Endothelial cell of umbilical vein (primary cell): ENCODE measurements around the gene STYX. TPM values are rescaled to one million over a fixed set of nuclear protein-coding genes. Genes with fewer than 3 reads are reported as not detected.

Source experiments
- polyA plus RNA-seq, 4 experiments: library from polyadenylated mRNA; depleted of rRNA in 3 of 4; stranded (reverse) in 3 of 4; unstranded in 1 of 4; fragments of >200 nt; gene quantifications; 2 replicates each; pipeline versions ENCODE4 v1.2.1 to v1.2.3, GENCODE V29; 2011 to 2012; ENCODE audit warnings: missing spikeins in 1 of 4
- small RNA-seq: library from RNA; depleted of rRNA; stranded (forward); fragments of <200 nt; gene quantifications from one replicate; pipeline ENCODE3, GENCODE V24; 2012; ENCODE audit warnings: low replicate concordance, low read depth; ENCODE audit not compliant: insufficient read depth, insufficient read length
- total RNA-seq: library from RNA; stranded (reverse); gene quantifications from 2 replicates; pipeline ENCODE4 v1.2.3, GENCODE V29; 2021

The STYX gene
- total and polyA plus RNA-seq, 2 donors (not counting 3 experiments of a cell fraction or from before 2014, with no cell fraction given): 6.2 to 21.3 TPM

Small RNAs within 50 kb of the gene (small RNA-seq; reads per million reads assigned to genes)
- not detected for gene AL139317.2

Other genes with a start within 250 kb of the STYX start
- 4.5 and 4.8 TPM in 2 replicates for gene TXNDC16, start 177.7 kb upstream of the STYX start, total RNA-seq
- gene TXNDC16, start 177.7 kb upstream of the STYX start, polyA plus RNA-seq: 2.1 and 2.3 TPM in 2 replicates
- gene GPR137C, start 177.3 kb upstream of the STYX start, total RNA-seq: 3.8 and 5.7 TPM in 2 replicates
- 1.5 TPM in 2 replicates for gene GPR137C, start 177.3 kb upstream of the STYX start, polyA plus RNA-seq
- gene ERO1A, start 34.6 kb upstream of the STYX start, total RNA-seq: 71.4 and 76.8 TPM in 2 replicates
- 17.0 and 20.7 TPM in 2 replicates for gene ERO1A, start 34.6 kb upstream of the STYX start, polyA plus RNA-seq
- gene PSMC6, start 23.0 kb upstream of the STYX start, total RNA-seq: 92.1 and 103 TPM in 2 replicates
- gene PSMC6, start 23.0 kb upstream of the STYX start, polyA plus RNA-seq: 25.9 and 44.0 TPM in 2 replicates
- 38.2 and 38.9 TPM in 2 replicates for gene GNPNAT1, start 61.4 kb downstream of the STYX start, total RNA-seq
- 15.9 and 18.7 TPM in 2 replicates for gene GNPNAT1, start 61.4 kb downstream of the STYX start, polyA plus RNA-seq
- gene FERMT2, start 220.9 kb downstream of the STYX start, total RNA-seq: 108 and 113 TPM in 2 replicates
- 45.8 and 58.7 TPM in 2 replicates for gene FERMT2, start 220.9 kb downstream of the STYX start, polyA plus RNA-seq